GM21786 (cell line): ENCODE data around the gene NADK2.
"Not testable (repeated sequence)": the region's sequence is repeated elsewhere in the genome, so short reads cannot be mapped to it uniquely, and the experiment has no call there.

ENCODE experiments used
- ATAC-seq: cut with Tn5 transposase; IDR thresholded peaks from one replicate; pipeline ENCODE4 v1.9.1; 2021; ENCODE audit not compliant: unreplicated experiment

NADK2 gene

GRCh38 chr5:36208786-36209185 is 32.9 kb downstream of the NADK2 start:
- ATAC-seq, result no peak

- no peak for ATAC-seq
Measured at GRCh38 chr5:36206913-36207312, 34.8 kb downstream of the NADK2 start.

GRCh38 chr5:36205329-36205728 is 36.4 kb downstream of the NADK2 start:
- no peak for ATAC-seq

GRCh38 chr5:36202521-36202961 is 39.2 kb downstream of the NADK2 start:
- ATAC-seq, result no peak

GRCh38 chr5:36200513-36200912 is 41.2 kb downstream of the NADK2 start:
- no peak for ATAC-seq

- no peak for ATAC-seq
Measured at GRCh38 chr5:36199620-36200019, 42.1 kb downstream of the NADK2 start.

- not testable (repeated sequence) for ATAC-seq
Measured at GRCh38 chr5:36198783-36199182, 42.9 kb downstream of the NADK2 start.

GRCh38 chr5:36198281-36198680 is 43.4 kb downstream of the NADK2 start:
- no peak for ATAC-seq

- ATAC-seq, result no peak
Measured at GRCh38 chr5:36193746-36194145, 48.0 kb downstream of the NADK2 start.

GRCh38 chr5:36184408-36184807 is 57.3 kb downstream of the NADK2 start:
- not testable (repeated sequence) for ATAC-seq

GRCh38 chr5:36181774-36182173 is 60.0 kb downstream of the NADK2 start:
- ATAC-seq, result no peak

- ATAC-seq, result no peak
Measured at GRCh38 chr5:36180556-36181350, 61.0 kb downstream of the NADK2 start.

- no peak for ATAC-seq
Measured at GRCh38 chr5:36179950-36180349, 61.8 kb downstream of the NADK2 start.

- no peak for ATAC-seq
Measured at GRCh38 chr5:36178524-36178890, 63.2 kb downstream of the NADK2 start.

- ATAC-seq, result peak; percentile 26
Measured at GRCh38 chr5:36177715-36178523, 63.8 kb downstream of the NADK2 start.

GRCh38 chr5:36177154-36177553 is 64.6 kb downstream of the NADK2 start:
- peak; percentile 95 for ATAC-seq

GRCh38 chr5:36175043-36175442 is 66.7 kb downstream of the NADK2 start:
- no peak for ATAC-seq

GRCh38 chr5:36174119-36174518 is 67.6 kb downstream of the NADK2 start:
- no peak for ATAC-seq

GRCh38 chr5:36173426-36173825 is 68.3 kb downstream of the NADK2 start:
- no peak for ATAC-seq

- ATAC-seq, result no peak
Measured at GRCh38 chr5:36172599-36172998, 69.1 kb downstream of the NADK2 start.

- ATAC-seq, result no peak
Measured at GRCh38 chr5:36170832-36171424, 70.8 kb downstream of the NADK2 start.

- ATAC-seq, result no peak
Measured at GRCh38 chr5:36168737-36169136, 73.0 kb downstream of the NADK2 start.
